ENCODE results near the gene SIX5. TPM values are rescaled to one million over a fixed set of nuclear protein-coding genes. Genes with fewer than 3 reads are reported as not detected.

SIX5 gene
- total RNA-seq, 1 experiment from 2014 or later = 38.7 TPM

DNA sequence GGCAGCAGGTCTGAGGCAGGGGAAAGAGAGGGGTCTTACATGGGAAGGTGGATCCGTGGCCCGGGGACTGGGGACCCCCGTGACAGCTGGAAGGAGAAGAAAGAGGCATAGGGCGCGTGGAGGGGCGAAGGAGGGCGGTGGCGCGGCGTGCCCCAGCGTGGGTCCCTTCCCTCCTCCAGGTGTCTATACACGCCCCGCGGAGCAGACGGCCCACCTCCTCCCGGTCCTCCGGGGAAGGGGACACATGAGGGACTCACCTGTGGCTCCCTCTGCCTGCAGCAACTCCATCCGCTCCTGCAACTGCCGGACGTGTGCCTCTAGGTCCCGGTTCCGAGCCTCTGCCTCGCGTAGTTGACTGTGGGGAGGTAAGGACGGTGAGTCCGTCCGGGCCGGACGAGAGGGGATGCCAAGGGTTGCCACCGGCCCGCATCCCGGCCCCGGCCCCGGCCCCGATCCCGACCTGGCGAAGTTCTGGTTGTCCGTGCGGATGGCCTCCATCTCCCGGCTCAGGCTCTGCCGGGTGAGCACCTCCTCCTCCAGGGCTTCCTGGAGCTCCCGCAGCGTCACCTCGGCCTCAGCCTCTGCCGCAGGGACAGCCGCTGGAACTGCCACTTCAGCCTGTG lies 2.4 kb upstream of the SIX5 start:
- BruUV-seq (replicated peaks) = no TSS peak
- POLR2A ChIA-PET = interaction anchor here (0.5 to 0.6 kb wide), 2 partner anchors 11 to 22 kb away, joined by 4 to 8 read pairs; partner anchors contain the start of gene DMPK

GRCh38 chr19:45770192-45771101 lies 1.4 kb upstream of the SIX5 start:
- DNase-seq (ENCODE audit: low read depth, low spot score) (no peak), ATAC-seq (peak; percentile 78)
- peak overlapping the region; percentile 83; the same call in 1 of the 2 replicates for H3K27ac ChIP-seq (ENCODE audit: low read length)
- intact Hi-C loops (cut with micrococcal nuclease; ENCODE audit: unreplicated experiment) = no loop called here
- in situ Hi-C loops (cut with HindIII; ENCODE audit: low pct_unique_long_range_greater_than_20kb, low sequenced_read_pairs) = no loop called here
- ChIA-PET POLR2A (interaction anchor here (0.5 to 1.6 kb wide), 7 partner anchors 12 to 129 kb away, joined by 3 to 8 read pairs (median 5); partner anchors contain the start of gene DMPK), CTCF (interaction anchor here (0.5 to 2.1 kb wide), 8 partner anchors 29 to 509 kb away, joined by 3 to 13 read pairs (median 3); no protein-coding TSS in a partner anchor)
- TF ChIP-seq TCF7L2 (IDR thresholded peaks at IDR 0.05; ENCODE audit: low read depth, low read length) (no peak), POLR2AphosphoS5 (IDR thresholded peaks at IDR 0.05; ENCODE audit: low read depth, low read length) (peak; percentile 75), SIN3A (IDR thresholded peaks at IDR 0.05; ENCODE audit: borderline replicate concordance, insufficient read depth, low read depth, low read length) (0 out of 2 replicates have a peak, but pooled peaks have one; percentile 38)
- TF ChIP-seq, protein P1, sequence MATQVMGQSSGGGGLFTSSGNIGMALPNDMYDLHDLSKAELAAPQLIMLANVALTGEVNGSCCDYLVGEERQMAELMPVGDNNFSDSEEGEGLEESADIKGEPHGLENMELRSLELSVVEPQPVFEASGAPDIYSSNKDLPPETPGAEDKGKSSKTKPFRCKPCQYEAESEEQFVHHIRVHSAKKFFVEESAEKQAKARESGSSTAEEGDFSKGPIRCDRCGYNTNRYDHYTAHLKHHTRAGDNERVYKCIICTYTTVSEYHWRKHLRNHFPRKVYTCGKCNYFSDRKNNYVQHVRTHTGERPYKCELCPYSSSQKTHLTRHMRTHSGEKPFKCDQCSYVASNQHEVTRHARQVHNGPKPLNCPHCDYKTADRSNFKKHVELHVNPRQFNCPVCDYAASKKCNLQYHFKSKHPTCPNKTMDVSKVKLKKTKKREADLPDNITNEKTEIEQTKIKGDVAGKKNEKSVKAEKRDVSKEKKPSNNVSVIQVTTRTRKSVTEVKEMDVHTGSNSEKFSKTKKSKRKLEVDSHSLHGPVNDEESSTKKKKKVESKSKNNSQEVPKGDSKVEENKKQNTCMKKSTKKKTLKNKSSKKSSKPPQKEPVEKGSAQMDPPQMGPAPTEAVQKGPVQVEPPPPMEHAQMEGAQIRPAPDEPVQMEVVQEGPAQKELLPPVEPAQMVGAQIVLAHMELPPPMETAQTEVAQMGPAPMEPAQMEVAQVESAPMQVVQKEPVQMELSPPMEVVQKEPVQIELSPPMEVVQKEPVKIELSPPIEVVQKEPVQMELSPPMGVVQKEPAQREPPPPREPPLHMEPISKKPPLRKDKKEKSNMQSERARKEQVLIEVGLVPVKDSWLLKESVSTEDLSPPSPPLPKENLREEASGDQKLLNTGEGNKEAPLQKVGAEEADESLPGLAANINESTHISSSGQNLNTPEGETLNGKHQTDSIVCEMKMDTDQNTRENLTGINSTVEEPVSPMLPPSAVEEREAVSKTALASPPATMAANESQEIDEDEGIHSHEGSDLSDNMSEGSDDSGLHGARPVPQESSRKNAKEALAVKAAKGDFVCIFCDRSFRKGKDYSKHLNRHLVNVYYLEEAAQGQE (IDR thresholded peaks at IDR 0.05; ENCODE audit: insufficient read depth in 1 of 2, low read depth in 2 of 2, low read length in 1 of 2) = no peak
- TF ChIP-seq, protein P2, sequence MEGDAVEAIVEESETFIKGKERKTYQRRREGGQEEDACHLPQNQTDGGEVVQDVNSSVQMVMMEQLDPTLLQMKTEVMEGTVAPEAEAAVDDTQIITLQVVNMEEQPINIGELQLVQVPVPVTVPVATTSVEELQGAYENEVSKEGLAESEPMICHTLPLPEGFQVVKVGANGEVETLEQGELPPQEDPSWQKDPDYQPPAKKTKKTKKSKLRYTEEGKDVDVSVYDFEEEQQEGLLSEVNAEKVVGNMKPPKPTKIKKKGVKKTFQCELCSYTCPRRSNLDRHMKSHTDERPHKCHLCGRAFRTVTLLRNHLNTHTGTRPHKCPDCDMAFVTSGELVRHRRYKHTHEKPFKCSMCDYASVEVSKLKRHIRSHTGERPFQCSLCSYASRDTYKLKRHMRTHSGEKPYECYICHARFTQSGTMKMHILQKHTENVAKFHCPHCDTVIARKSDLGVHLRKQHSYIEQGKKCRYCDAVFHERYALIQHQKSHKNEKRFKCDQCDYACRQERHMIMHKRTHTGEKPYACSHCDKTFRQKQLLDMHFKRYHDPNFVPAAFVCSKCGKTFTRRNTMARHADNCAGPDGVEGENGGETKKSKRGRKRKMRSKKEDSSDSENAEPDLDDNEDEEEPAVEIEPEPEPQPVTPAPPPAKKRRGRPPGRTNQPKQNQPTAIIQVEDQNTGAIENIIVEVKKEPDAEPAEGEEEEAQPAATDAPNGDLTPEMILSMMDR (IDR thresholded peaks at IDR 0.05) = peak; percentile 78
- H3K4me3 ChIP-seq (ENCODE audit: low read depth in 2 of 2, low read length in 2 of 2) = peak overlapping the region; percentile 45 to 53
- no peaks in the 10 kb centered on the region for H3K9me3 ChIP-seq (ENCODE audit: control insufficient read depth, insufficient read depth, low read depth, low read length)
- BruUV-seq (replicated peaks) = no TSS peak
- peaks cover 30% of the 10 kb centered on the region for H3K4me1 ChIP-seq (ENCODE audit: control insufficient read depth, insufficient read depth, low read length)
- no peaks in the 10 kb centered on the region; the same call in 1 of the 2 replicates for H3K36me3 ChIP-seq (ENCODE audit: control insufficient read depth, insufficient read depth, low read length)
- no peaks in the 10 kb centered on the region for H3K27me3 ChIP-seq (ENCODE audit: control insufficient read depth, insufficient read depth, low read length)

More for the DNA sequence above, 2.4 kb upstream of the SIX5 start:
- Histone ChIP-seq H3K27me3 (ENCODE audit: control insufficient read depth, insufficient read depth, low read length) (no peaks in the 10 kb centered on the region), H3K27ac (ENCODE audit: low read length) (peak overlapping the region; percentile 72; the same call in 1 of the 2 replicates), H3K9me3 (ENCODE audit: control insufficient read depth, insufficient read depth, low read depth, low read length) (no peaks in the 10 kb centered on the region), H3K4me3 (ENCODE audit: low read depth in 2 of 2, low read length in 2 of 2) (peak overlapping the region; percentile 27 to 31; a peak in 3 of 4 replicates), H3K36me3 (ENCODE audit: control insufficient read depth, insufficient read depth, low read length) (no peaks in the 10 kb centered on the region; the same call in 1 of the 2 replicates), H3K4me1 (ENCODE audit: control insufficient read depth, insufficient read depth, low read length) (peaks cover 20% of the 10 kb centered on the region)
- ATAC-seq = no peak
- intact Hi-C loops (cut with micrococcal nuclease; ENCODE audit: unreplicated experiment) = no loop called here
- no peak for DNase-seq (ENCODE audit: low read depth, low spot score)
- CTCF ChIA-PET = no interaction called here
- 0 out of 2 replicates have a peak, but pooled peaks have one; percentile 37 for TF ChIP-seq SIN3A (IDR thresholded peaks at IDR 0.05; ENCODE audit: borderline replicate concordance, insufficient read depth, low read depth, low read length)
- TF ChIP-seq, protein P2 (IDR thresholded peaks at IDR 0.05) = 0 out of 2 replicates have a peak, but pooled peaks have one; percentile 8
- peak; percentile 25; the same call in 1 of the 2 replicates for TF ChIP-seq POLR2AphosphoS5 (IDR thresholded peaks at IDR 0.05; ENCODE audit: low read depth, low read length)
- TF ChIP-seq TCF7L2 (IDR thresholded peaks at IDR 0.05; ENCODE audit: low read depth, low read length) = no peak
- TF ChIP-seq, protein P1 (IDR thresholded peaks at IDR 0.05; ENCODE audit: insufficient read depth in 1 of 2, low read depth in 2 of 2, low read length in 1 of 2) = no peak
- in situ Hi-C loops (cut with HindIII; ENCODE audit: low pct_unique_long_range_greater_than_20kb, low sequenced_read_pairs) = no loop called here
